ENCODE data around the gene NOX1.

NOX1 gene

DNA sequence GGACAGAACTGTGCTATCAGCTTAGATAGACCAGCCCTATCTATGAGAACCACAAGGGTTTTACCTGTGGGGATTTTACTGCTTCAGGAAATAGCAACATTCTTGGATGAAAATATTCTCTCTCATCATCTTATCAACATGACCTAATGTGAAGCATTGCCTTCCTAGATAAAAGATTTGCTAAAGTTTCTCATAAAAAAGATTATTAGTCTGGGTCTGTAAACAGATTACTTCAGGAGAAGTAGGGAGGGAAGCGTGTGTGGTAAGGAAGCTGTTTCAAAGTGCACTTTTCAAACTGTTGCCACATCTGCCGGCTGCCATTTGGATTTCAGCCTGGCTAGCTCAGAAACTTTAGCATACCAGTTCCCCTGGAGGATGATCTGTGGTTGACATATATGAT is at the start of gene NOX1:
Gene NOX1, minus strand, starts transcription at position 35 of the 400 bp plus-strand sequence. CDS start 220 bp downstream, outside the sequence.
- no peak within 1 kb of the TSS for H3K4me3 ChIP-seq (ENCODE audit: low read depth, low read length)
- TF ChIP-seq, protein P1, sequence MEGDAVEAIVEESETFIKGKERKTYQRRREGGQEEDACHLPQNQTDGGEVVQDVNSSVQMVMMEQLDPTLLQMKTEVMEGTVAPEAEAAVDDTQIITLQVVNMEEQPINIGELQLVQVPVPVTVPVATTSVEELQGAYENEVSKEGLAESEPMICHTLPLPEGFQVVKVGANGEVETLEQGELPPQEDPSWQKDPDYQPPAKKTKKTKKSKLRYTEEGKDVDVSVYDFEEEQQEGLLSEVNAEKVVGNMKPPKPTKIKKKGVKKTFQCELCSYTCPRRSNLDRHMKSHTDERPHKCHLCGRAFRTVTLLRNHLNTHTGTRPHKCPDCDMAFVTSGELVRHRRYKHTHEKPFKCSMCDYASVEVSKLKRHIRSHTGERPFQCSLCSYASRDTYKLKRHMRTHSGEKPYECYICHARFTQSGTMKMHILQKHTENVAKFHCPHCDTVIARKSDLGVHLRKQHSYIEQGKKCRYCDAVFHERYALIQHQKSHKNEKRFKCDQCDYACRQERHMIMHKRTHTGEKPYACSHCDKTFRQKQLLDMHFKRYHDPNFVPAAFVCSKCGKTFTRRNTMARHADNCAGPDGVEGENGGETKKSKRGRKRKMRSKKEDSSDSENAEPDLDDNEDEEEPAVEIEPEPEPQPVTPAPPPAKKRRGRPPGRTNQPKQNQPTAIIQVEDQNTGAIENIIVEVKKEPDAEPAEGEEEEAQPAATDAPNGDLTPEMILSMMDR (IDR thresholded peaks at IDR 0.05; ENCODE audit: borderline replicate concordance, insufficient read depth, low read depth, low read length) = no peak

- TF ChIP-seq, protein P1 (IDR thresholded peaks at IDR 0.05; ENCODE audit: borderline replicate concordance, insufficient read depth, low read depth, low read length) = no peak
- no peak overlapping the region for H3K4me3 ChIP-seq (ENCODE audit: low read depth, low read length)
Observed at GRCh38 chrX:100915562-100915961, 41.4 kb upstream of the NOX1 start.

- TF ChIP-seq, protein P1 (IDR thresholded peaks at IDR 0.05; ENCODE audit: borderline replicate concordance, insufficient read depth, low read depth, low read length) = no peak
- H3K4me3 ChIP-seq (ENCODE audit: low read depth, low read length) = no peak overlapping the region
Observed at GRCh38 chrX:100913111-100913510, 39.0 kb upstream of the NOX1 start.

GRCh38 chrX:100911731-100912130 is 37.6 kb upstream of the NOX1 start:
- TF ChIP-seq, protein P1 (IDR thresholded peaks at IDR 0.05; ENCODE audit: borderline replicate concordance, insufficient read depth, low read depth, low read length) = no peak
- H3K4me3 ChIP-seq (ENCODE audit: low read depth, low read length) = no peak overlapping the region

GRCh38 chrX:100905620-100906019 is 31.5 kb upstream of the NOX1 start:
- TF ChIP-seq, protein P1 (IDR thresholded peaks at IDR 0.05; ENCODE audit: borderline replicate concordance, insufficient read depth, low read depth, low read length) = no peak
- H3K4me3 ChIP-seq (ENCODE audit: low read depth, low read length) = no peak overlapping the region

GRCh38 chrX:100904433-100904832 is 30.3 kb upstream of the NOX1 start:
- TF ChIP-seq, protein P1 (IDR thresholded peaks at IDR 0.05; ENCODE audit: borderline replicate concordance, insufficient read depth, low read depth, low read length) = no peak

GRCh38 chrX:100895365-100896075 is 21.4 kb upstream of the NOX1 start:
- TF ChIP-seq, protein P1 (IDR thresholded peaks at IDR 0.05; ENCODE audit: borderline replicate concordance, insufficient read depth, low read depth, low read length) = peak; percentile 53; the same call in 1 of the 2 replicates

More at GRCh38 chrX:100904433-100904832, 30.3 kb upstream of the NOX1 start:
- H3K4me3 ChIP-seq (ENCODE audit: low read depth, low read length) = no peak overlapping the region

More at GRCh38 chrX:100895365-100896075, 21.4 kb upstream of the NOX1 start:
- no peak overlapping the region for H3K4me3 ChIP-seq (ENCODE audit: low read depth, low read length)
